NB4 (cell line): Measurements from ENCODE around the gene CFAP58.

Source experiments
- POLR2A ChIP-seq: IDR thresholded peaks from 2 replicates; pipeline ENCODE4 v1.6.1; 2011; ENCODE audit warnings: mild to moderate bottlenecking; ENCODE audit not compliant: insufficient read length; ENCODE audit errors: extremely low read depth
- TF ChIP-seq, protein P1 (sequence below): IDR thresholded peaks from one replicate; pipeline ENCODE4 v1.5.1; 2012; ENCODE audit warnings: low read depth, low read length
- TF ChIP-seq, protein P2 (sequence below): IDR thresholded peaks from 2 replicates; pipeline ENCODE4 v1.6.1; 2011; ENCODE audit warnings: low read depth, low read length

DNA sequence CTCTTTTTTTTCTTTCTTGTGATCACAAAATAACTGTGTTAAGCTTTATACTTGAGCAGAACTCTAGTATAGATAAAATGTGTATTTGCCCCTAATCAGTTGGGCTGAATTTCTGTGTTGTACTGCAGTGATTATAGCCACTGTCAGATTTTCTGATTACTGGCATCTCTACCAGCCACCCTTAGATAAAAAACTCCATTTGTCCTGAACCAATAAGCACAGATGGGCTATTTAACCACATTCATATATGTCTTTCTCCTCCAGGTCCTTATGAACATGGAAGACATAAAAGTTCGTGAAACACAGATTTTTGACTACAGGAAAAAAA lies 38.3 kb downstream of the CFAP58 start:
- TF ChIP-seq, protein P1, sequence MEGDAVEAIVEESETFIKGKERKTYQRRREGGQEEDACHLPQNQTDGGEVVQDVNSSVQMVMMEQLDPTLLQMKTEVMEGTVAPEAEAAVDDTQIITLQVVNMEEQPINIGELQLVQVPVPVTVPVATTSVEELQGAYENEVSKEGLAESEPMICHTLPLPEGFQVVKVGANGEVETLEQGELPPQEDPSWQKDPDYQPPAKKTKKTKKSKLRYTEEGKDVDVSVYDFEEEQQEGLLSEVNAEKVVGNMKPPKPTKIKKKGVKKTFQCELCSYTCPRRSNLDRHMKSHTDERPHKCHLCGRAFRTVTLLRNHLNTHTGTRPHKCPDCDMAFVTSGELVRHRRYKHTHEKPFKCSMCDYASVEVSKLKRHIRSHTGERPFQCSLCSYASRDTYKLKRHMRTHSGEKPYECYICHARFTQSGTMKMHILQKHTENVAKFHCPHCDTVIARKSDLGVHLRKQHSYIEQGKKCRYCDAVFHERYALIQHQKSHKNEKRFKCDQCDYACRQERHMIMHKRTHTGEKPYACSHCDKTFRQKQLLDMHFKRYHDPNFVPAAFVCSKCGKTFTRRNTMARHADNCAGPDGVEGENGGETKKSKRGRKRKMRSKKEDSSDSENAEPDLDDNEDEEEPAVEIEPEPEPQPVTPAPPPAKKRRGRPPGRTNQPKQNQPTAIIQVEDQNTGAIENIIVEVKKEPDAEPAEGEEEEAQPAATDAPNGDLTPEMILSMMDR, result no peak
- no peak for TF ChIP-seq POLR2A
- TF ChIP-seq, protein P2, sequence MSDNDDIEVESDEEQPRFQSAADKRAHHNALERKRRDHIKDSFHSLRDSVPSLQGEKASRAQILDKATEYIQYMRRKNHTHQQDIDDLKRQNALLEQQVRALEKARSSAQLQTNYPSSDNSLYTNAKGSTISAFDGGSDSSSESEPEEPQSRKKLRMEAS, result no peak
